Measurements from ENCODE around the gene OR12D1. TPM values are rescaled to one million over a fixed set of nuclear protein-coding genes. Genes with fewer than 3 reads are reported as not detected.

OR12D1 gene
- total RNA-seq, 1 experiment from 2014 or later: not detected

- TF ChIP-seq CTCF (IDR thresholded peaks at IDR 0.05 in 2 of 3, conservative IDR thresholded peaks at IDR 0.05 in 1 of 3; ENCODE audit: borderline replicate concordance in 1 of 3, insufficient read depth in 1 of 3, low read depth in 2 of 3, low read length in 2 of 3) (no peak), POLR2A (IDR thresholded peaks at IDR 0.05; ENCODE audit: borderline replicate concordance, extremely low read depth, insufficient read depth, insufficient read length) (no peak), SRF (IDR thresholded peaks at IDR 0.05; ENCODE audit: low read depth) (no peak), FOSL1 (IDR thresholded peaks at IDR 0.05; ENCODE audit: low read depth) (no peak), ATF3 (IDR thresholded peaks at IDR 0.05) (no peak), ZFX (IDR thresholded peaks at IDR 0.05) (no peak), SIN3A (IDR thresholded peaks at IDR 0.05; ENCODE audit: low read depth) (no peak), ELF1 (IDR thresholded peaks at IDR 0.05; ENCODE audit: borderline replicate concordance, low read depth) (no peak), YY1 (IDR thresholded peaks at IDR 0.05; ENCODE audit: extremely low read depth, insufficient replicate concordance, low read depth, low read length) (no peak), POLR2AphosphoS5 (IDR thresholded peaks at IDR 0.05; ENCODE audit: low read depth, low read length) (no peak)
Observed at GRCh38 chr6:29424575-29424974, 9.8 kb downstream of the OR12D1 start (continued).

GRCh38 chr6:29425075-29425474 lies 10.3 kb downstream of the OR12D1 start:
- intact Hi-C loops (cut with micrococcal nuclease): no loop called here
- H3K4me3 ChIP-seq (replicated peaks in 1 of 2; ENCODE audit: low read depth in 1 of 2, low read length in 2 of 2): no peak overlapping the region
- no peaks in the 10 kb centered on the region for H3K9me2 ChIP-seq (ENCODE audit: insufficient read depth)
- peaks cover 2% of the 10 kb centered on the region; the same call in 1 of the 2 replicates for H3K27me3 ChIP-seq (ENCODE audit: insufficient read depth, low read length)
- no peak overlapping the region for H3K9ac ChIP-seq (ENCODE audit: low read length)
- no TSS peak for BruUV-seq (replicated peaks)
- no peaks in the 10 kb centered on the region for H3K4me1 ChIP-seq (ENCODE audit: control insufficient read depth in 1 of 2, insufficient read depth in 2 of 2, low read length in 2 of 2)
- H2AFZ ChIP-seq (ENCODE audit: low read depth, low read length, poor library complexity, severe bottlenecking): no peak overlapping the region
- ChIA-PET RAD21 (ENCODE audit: low non-redundant PET in 1 of 2, low total read pairs in 2 of 2, uncharacterized antibody in 2 of 2, unreplicated experiment in 2 of 2) (no interaction called here), CTCF (no interaction called here), POLR2A (no interaction called here)
- TF ChIP-seq TCF7L2 (IDR thresholded peaks at IDR 0.05; ENCODE audit: borderline replicate concordance, extremely low read depth, insufficient read depth, insufficient read length): no peak
- H4K20me1 ChIP-seq (ENCODE audit: insufficient read depth): no peaks in the 10 kb centered on the region
- ATAC-seq: no peak
- no peaks in the 10 kb centered on the region for H3K9me3 ChIP-seq (ENCODE audit: control insufficient read depth in 1 of 2, insufficient read depth in 1 of 2, low read depth in 1 of 2, low read length in 2 of 2)
- no peak overlapping the region for H3K4me2 ChIP-seq (ENCODE audit: low read length)
- H3K79me2 ChIP-seq (ENCODE audit: insufficient read depth, low read length): no peaks in the 10 kb centered on the region
- DNase-seq (ENCODE audit: low read depth, low spot score): no peak
- no peaks in the 10 kb centered on the region for H3K36me3 ChIP-seq (ENCODE audit: control insufficient read depth in 1 of 2, insufficient read depth in 2 of 2, low read length in 2 of 2)
- no peak overlapping the region for H3K27ac ChIP-seq (ENCODE audit: low read depth, low read length)

Measured in HCT116 (cell line).